ENCODE measurements around the gene PDCD11.

- TF ChIP-seq POLR2A (IDR thresholded peaks at IDR 0.05; ENCODE audit: low read depth, low read length), result no peak
- no peak for TF ChIP-seq POLR2AphosphoS5 (IDR thresholded peaks at IDR 0.05; ENCODE audit: low read depth, low read length)
- TF ChIP-seq TAF1 (IDR thresholded peaks at IDR 0.05; ENCODE audit: low read depth, low read length), result no peak
- no peak for TF ChIP-seq PAX5 (IDR thresholded peaks at IDR 0.05; ENCODE audit: insufficient read depth, low read length, severe bottlenecking)
- no peak for TF ChIP-seq POU2F2 (IDR thresholded peaks at IDR 0.05; ENCODE audit: low read depth, low read length)
- TF ChIP-seq SPI1 (IDR thresholded peaks at IDR 0.05; ENCODE audit: low read depth, low read length), result peak; percentile 51
Observed at GRCh38 chr10:103476046-103476768, 79.8 kb downstream of the PDCD11 start.

All from GM12891 (cell line).